Activated CD4-positive, alpha-beta T cell treated with anti-CD3 and anti-CD28 coated beads, Interleukin-2, Interleukin-6, amounts not matched to agents 100 ng/mL and 50 ng/mL, durations not matched to agents 16 hours and 8 hours (primary cell): ENCODE measurements around the gene ACAP2.
"Not testable (repeated sequence)": the region's sequence is repeated elsewhere in the genome, so short reads cannot be mapped to it uniquely, and the experiment has no call there.

ENCODE experiments used
- DNase-seq: peaks from one replicate; pipeline ENCODE4 v3.0.0-alpha.2; 2020

Gene ACAP2

DNA sequence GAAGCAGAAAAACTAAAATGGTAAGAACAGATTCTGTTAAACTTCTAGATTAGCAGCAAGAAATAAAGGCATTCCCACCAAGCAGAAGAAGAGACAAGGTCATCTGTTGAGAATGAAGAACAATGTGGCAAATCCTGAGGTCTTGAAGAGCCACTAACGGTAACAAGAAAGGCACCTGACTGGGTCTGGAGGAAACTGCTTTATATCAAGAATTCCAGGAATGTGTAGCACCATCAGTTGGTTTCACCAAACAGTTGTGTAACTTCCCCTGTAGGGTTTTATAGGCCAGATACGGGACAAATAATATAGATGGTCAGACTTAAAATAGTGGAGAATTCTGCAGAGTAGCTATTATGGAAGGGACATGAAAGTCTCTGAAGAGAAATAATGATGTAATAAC is 57.3 kb downstream of the ACAP2 start:
- DNase-seq, result no peak

DNA sequence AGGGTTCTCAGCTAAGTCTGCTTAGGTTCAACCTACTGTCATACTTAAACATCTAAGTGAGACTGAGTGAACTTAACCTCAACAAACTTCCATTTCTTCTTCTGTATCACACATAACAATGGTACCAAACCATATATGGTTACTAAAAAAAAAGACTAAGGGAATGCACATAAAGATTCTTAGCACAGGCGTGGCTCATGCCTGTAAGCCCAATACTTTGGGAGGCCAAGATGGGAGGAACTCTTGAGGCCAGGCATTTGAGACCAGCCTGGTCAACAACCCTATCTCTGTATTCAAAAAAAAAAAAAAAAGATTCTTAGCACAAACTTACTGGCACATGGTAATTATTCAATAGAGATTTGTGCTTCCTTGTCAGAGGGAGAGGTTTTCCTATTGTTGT is 57.9 kb downstream of the ACAP2 start:
- DNase-seq, result no peak

DNA sequence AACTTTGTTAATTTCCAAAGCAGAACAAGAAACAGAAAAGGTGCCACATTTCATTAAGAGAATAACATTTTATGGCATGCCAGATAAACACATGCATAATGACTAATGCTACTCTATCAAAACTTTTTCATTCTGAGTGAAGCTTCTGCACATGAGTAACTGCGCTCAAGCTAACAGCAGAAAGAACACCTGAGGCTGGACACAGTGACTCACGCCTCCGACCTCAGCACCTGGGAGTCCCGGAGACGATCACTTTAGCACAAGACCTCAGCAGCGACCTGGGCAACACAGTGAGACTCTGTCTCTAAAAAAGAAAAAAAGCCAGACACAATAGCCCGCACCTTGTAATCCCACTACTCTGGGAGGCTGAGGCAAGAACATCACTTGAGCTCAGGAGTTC is 70.6 kb downstream of the ACAP2 start:
- DNase-seq, result no peak

DNA sequence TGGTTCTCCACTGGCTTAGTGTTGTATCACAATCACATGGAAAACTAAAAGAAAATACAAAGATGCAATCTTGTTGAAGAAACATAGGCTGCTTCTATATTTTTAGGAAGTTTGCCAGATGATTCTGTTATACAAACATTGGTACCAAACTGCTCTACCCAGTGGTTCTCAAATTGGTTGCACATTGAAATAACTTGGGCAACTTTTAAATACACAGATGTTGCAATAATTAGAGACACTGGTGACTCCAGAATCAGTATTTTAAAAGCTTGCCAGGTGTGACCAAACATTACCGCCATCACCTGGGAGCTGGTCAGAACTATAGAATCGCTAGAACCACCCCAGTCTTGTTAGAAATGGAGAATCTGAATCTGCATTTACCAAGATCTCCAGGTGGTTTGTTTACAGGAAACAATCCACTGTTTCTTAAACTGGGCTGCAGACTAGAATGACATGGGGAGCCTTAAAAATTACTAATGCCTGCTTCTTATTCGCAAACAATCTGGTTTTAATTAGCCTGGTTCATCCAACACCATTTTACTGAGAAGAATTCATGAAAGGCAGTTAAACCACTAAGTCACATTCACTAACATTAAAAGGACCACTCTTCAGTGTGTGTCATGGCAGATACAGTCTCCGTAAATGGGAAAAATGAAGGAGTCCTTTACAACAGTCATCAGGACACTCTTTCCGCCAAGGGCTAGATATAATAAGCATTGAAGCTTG is 76.5 kb downstream of the ACAP2 start:
- DNase-seq, result no peak

DNA sequence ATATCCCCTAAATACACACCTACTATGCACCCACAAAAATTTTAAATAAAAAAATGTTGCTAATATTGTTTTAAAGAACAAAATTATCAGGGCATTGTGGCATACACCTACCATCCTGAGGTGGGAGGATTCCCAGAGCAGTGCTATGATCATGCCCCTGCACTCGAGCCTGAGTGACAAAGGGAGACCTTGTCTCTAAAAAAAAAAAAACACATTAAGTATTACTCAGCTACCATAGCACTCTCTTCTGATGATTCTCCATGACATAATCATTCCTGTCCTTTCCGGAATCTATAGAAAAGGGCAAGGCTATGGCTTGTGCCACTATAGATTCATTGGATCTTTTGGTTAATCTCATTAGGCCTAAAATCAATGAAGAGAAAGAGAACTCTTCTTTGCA is 77.4 kb downstream of the ACAP2 start:
- no peak for DNase-seq

DNA sequence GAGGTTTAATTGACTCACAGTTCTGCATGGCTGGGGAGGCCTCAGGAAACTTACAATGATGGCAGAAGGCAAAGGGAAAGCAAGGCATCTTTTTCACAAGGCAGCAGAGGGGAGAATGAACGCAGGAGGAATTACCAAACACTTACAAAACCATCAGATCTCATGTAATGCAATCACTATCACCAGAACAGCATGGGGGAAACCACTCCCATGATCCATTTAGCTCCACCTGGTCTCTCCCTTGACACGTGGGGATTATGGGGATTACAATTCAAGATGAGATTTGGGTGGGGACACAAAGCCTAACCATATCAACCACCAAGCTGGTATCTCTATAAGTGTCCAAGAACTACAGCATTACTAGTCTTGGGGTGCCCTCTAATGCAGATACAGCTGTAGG is 85.0 kb downstream of the ACAP2 start:
- not testable (repeated sequence) for DNase-seq

DNA sequence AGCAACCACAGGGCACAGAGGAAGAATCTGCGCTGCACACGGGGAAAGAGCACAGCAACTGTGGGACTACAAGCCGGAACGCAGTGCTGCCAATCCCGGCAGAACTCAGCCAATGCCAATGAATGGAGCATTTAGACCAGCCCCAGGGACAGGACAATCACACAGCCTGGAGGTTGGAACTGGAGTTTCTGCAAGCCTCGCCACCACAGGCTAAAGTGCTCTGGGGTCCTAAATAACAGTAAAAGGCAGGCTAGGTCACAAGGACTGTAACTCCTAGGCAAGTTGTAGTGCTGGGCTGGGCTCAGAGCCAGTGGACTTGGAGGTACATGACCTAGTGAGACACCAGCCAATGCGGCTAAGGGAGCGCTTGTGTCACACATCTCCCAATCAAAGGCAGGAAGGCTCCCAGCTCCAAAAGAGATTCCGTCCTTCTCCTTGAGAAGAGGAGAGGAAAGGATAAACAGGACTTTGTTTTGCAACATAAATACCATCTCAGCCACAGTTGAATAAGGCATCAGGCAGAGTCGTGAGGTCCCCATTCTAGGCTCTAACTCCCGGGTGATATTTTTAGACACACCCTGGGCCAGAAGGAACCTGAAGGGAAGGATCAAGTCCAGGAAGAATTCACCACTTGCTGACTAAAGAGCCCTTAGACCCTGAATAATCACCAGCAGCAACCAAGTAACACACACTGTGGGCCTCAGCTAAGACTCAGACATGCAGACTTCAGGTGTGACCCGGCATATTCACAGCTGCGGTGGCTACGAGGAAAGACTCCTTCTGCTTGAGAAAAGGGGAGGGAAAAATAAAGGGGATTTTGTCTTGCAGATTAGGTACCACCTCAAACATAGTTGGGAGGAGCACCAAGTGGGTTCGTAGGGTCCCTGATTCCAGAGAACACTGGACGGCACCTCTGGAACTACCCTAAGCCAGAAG is 86.4 kb downstream of the ACAP2 start:
- DNase-seq, result no peak

DNA sequence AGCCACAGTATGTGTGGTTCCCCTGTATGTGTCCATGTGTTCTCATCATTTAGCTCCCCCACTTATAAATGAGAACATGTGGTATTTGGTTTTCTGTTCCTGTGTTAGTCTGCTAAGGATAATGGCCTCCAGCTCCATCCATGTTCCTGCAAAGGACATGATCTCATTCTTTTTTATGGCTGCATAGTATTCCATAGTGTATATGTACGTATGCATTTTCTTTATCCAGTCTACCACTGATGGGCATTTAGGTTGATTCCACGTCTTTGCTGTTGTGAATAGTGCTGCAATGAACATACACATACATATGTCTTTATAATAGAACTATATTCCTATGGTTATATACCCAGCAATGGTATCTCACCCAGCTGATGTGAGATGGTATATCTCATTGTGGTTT is 88.8 kb downstream of the ACAP2 start:
- not testable (repeated sequence) for DNase-seq

DNA sequence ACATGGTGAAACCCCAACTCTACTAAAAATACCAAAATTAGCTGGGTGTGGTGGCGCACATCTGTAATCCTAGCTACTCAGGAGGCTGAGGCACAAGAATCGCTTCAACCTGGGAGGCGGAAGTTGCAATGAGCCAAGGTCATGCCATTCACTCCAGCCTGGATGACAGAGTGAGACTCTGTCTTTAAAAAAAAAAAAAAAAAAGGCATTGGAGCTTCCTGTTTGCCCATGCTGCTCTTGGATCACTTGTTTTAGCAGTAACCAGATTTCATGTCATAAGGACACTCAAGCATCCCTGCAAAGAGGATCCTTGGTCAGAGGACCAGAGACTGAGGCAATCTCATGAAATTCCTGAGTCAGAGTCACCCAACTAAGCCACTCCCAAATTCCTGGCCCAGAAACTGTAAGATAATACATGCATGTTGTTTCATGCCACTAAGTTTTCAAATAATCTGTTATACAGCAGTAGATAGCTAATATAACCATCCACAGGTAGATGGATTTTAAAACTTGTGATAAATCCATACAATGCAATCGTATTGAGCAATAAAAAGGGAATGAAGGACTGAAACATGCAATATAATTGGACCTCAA is 89.8 kb downstream of the ACAP2 start:
- DNase-seq, result no peak

DNA sequence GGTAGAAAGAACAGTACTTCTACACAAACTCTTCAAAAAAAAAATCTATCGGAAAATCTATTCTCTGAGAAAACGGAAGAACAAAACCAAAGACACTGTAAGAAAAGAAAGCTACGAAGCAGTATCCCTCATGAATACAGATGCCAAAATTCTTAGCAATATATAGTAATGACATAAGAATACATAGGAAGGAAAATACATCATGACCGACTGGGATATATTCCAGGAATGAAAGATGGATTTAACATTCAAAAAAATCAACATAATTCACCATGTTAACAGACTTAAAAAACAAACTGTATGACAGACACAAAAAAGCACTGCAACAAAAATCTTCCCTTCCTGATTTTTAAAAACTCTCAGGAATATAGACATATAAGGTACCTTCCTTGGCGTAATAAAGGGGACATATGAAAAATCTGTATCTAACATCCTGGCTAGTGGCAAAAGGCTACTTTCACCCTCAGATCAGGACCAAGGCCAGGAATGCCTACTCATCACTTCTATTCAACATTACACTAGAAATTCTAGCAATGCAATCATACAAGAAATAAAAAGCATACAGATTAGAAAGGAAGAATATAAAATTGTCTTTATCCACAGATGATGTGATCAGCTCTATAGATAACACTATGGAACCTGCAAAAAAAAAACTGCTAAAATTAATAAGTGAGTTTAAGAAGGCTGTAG is 94.2 kb downstream of the ACAP2 start:
- DNase-seq, result no peak

DNA sequence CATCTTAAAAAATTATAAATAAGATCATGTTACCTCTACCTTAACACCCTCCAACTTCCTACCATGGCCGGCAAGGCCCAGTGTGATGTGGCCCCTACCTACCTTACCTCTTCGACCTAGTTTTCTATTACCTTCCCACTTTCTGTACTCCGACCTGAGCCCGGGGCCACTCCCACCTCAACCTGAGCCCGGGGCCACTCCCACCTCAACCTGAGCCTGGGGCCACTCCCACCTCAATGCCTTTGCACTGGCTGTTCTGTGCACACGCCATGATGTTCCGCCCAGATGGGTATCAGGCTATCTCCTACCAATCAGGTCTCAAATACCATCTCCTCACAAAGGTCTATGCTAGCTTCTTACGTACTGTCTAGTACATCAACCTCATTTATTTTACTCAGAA is 105.1 kb downstream of the ACAP2 start:
- DNase-seq, result no peak

DNA sequence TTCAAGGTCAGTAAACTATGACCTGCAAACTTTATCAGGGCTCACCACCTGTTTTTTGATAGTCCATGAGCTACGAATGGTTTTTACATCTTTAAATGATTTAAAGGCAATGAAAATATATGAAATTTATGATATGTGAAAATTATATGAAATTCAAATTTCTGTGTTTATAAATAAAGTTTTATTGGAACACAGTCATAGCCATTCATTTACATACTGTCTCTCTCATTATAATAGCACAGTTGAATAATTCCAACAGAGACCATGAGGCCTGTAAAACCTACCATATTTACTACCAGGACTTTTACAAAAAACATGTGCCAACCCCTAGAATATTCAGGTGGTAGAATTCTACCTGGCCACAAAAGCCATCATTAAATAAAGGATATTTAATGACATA is 107.9 kb downstream of the ACAP2 start:
- no peak for DNase-seq

DNA sequence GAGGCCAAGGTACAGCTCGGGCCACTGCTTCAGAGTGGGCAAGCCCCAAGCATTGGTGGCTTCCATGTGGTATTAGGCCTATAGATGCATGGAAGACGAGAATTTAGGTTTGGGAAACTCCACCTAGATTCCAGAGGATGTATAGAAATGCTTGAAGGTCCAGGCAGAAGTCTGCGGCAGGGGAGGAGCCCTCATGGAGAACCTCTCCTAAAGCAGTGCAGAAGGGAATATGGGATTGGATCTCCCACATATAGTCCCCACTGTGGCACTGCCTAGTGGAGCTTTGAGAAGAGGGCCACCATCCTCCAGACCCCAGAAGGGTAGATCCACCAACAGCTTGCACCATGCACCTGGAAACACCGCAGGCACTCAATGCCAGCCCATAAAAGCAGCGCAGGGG is 123.8 kb downstream of the ACAP2 start:
- no peak for DNase-seq

DNA sequence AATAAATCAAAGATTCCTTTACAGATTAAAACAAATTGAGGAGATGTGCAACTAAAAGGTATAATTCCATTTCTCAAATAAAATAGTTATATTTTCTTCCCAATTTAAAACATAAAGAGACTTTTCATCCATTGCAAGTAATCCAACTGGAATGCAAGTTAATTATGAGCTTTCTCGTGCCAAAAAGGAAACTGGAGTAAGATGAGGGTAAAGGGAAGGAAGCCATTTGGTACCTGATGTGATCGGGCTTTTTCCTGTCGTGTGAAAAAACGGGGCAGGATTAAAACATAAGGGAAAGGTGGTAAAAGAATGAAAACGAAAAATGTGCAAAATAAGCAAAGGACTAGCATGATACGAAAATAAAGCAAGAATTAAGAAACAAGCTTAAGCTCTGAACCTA is 130.1 kb downstream of the ACAP2 start:
- no peak for DNase-seq

DNA sequence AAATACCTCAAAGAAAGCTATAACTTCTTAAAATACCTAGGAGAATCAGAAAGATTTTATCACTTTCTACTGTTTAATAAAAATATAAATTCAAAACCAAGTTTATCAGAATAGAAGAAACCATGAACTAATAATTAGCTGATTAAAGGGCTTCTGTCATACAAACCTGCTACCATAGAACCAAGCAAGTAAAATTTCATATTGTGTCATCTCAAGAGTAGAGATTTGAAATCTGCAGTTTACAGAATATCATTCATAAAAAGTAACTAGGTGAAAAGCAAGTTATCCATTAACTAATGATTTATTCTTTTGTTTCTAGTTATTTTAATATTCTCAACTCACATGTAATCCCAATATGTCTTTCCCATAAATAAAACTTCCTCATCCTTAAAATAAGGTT is 135.1 kb downstream of the ACAP2 start:
- no peak for DNase-seq

DNA sequence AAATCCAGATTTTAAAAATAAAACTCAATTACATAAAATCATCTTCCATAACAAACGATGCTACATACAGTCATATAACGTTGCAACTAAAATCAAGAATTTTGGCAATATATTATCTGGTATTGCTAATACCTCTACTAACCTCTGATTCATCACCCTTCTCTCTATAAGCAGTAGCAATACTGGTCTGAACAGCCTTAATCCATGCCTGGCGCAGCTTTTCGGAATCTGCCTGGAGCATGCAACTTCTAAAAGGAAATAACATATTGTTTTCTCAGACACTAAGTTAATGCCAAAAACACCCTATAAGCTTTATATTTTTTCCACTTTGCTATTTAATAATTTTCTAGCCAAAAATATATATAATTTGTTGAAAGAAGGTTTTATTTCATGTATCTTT is 136.5 kb downstream of the ACAP2 start:
- no peak for DNase-seq

DNA sequence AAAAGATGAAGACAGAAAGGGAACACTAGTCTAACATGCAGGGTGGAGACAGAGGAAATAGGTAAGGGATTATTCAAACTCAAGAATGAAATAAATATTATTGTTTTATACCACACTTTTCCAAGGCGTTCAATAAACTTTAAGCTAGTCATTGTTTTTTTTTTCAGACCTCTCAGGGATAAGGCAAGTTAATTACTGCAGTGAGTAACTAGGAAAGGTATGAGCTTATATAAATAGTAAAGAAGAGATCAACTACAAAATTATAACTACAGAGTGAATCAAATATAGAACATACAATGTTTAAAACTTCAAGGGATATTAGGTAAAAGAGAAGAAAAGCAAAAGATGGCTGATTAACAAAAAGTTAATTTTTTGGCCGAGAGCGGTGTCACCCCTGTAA is 140.4 kb downstream of the ACAP2 start:
- no peak for DNase-seq

DNA sequence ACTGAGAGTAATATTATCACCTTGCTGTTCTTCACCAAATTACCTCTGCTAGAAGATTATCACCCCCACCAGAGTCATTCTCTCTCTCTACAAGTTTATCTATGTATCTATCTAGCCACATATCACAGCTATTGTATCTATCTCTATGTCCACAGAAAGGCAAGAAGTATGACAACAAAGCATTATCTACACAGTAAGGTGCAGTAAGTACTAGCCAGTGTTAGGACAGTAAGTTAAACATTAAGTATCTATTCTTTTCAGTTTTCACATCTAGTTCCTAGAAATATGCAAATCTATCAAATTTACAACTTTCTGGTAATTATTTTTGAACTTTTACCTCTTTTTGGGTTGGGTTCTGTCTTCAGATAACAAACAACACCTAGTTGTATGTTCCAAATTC is 145.4 kb downstream of the ACAP2 start:
- DNase-seq, result no peak

DNA sequence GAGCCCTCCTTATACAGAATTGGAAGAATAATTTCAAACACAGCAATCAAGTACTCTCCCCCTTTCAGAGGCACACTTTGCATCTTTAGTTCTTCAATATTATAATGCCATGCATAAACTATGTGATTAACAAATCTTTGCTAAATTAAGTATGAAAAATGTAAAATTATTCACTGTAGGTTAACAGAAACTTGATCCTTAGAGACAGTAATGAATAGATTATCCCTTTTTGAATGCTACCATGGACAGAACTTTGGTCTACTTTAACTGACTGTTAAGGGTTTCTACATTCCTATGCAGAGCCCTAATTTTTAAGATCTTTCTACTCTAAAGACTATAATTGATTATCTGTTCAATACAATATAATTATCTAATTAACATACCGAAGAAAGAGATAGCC is 146.2 kb downstream of the ACAP2 start:
- no peak for DNase-seq

DNA sequence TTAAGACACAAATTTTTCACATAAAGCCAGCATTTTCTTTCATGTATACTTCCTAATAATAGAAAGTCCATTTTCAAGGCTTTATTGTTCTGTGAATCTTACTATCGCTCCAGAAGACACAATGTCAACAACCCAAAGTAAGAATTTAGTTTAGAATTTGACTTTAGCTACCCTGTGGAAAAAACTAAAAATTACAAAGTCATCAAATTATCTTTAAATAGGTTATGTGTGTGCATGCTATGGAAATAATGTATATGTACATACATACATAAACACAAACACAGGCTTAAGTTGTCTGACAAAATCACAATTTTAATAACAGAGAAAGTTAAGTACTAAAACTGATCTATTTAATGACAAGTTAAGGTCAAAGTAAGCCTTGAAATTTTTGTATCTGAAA is 151.7 kb downstream of the ACAP2 start:
- DNase-seq, result no peak

DNA sequence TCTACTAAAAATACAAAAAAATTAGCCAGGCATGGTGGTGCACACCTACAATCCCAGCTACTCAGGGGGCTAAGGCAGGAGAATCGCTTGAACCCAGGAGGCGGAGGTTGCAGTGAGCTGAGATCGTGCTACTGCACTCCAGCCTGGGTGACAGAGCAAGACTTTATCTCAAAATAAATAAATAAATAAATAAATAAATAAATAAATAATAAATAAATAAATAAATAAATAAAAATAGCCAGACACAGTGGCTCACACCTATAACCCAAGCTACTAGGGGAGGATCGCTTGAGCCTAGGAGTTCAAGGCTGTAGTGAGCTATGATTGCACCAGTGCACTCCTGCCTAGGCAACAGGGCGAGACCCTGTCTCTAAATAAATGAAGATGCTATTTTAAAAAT is 152.2 kb downstream of the ACAP2 start:
- DNase-seq, result not testable (repeated sequence)

DNA sequence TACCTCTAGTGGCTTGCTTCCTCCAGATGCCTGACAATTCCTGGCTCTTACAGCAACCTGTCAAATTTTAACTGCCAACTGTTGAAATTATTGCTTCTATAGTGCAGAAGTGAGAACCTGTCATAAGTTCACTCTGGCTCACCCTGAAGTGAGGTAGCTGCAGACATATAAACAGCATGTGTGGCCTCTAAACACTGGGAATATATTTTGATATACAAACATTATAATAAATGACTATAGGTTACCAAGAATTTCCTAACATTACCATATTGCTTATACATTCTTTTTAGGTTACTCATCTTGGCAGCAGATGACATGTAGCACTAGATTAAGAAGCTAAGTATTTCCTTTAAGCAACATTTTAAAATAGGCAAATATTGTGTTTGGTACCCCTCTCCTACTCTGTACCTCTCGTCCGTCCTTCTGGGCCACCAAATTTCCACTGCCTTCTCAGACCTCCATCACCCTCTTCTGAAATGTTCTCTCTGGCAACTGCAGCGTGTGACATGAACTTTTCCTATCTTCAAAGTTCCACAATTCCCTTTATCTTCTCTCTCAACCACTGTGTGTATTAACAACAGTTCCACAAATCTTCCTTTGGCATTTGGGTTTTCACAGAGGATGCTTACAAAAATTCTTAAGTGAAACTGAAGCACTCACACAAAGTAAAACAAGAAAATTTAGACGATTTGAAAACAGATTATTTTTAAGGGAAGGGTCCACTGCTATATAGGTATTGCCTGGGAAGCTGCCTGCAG is 156.5 kb downstream of the ACAP2 start:
- no peak for DNase-seq

DNA sequence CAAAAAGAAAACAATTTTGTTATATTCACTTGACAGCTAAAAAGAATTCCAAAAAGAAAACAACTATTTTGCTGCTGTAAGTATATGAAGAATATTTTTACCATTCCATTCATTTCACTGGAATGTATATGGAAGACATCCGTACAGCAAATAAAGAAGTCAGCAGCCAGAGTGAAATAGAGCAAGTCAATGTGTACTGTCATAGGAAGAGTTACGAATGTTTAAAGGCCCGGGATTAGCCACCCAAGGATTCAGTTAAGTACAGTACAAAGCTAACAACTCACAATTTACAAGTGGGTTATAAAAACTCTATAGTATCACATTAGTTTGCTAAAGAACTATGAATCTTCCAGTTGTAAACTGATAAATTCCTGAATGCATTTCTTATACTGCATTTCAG is 157.4 kb downstream of the ACAP2 start:
- DNase-seq, result no peak
